IgD-negative memory B cell (primary cell): ENCODE data around the gene TTC13. TPM values are rescaled to one million over a fixed set of nuclear protein-coding genes. Genes with fewer than 3 reads are reported as not detected.
A peak's percentile ranks its signal among the peaks of the same experiment; 100 is the strongest.

Experiments
- H3K27ac Mint-ChIP-seq, 3 donors: one replicate each; pipeline ENCODE4 v1.8.0; 2020 to 2022; ENCODE audit warnings: mild to moderate bottlenecking in 3 of 3, mixed read lengths in 3 of 3, moderate library complexity in 1 of 3
- H3K27me3 Mint-ChIP-seq: one replicate; pipeline ENCODE4 v1.8.0; 2021; ENCODE audit warnings: mixed read lengths
- H3K36me3 Mint-ChIP-seq: one replicate; pipeline ENCODE4 v1.8.0; 2020; ENCODE audit warnings: mild to moderate bottlenecking, mixed read lengths
- H3K4me1 Mint-ChIP-seq, 3 donors: one replicate each; pipeline ENCODE4 v1.8.0; 2020 to 2022; ENCODE audit warnings: mixed read lengths in 3 of 3, mild to moderate bottlenecking in 1 of 3
- H3K4me3 Mint-ChIP-seq, 4 donors: one replicate each; pipeline ENCODE4 v1.8.0; 2020 to 2022; ENCODE audit warnings: mild to moderate bottlenecking in 4 of 4, mixed read lengths in 4 of 4, moderate library complexity in 3 of 4
- H3K9me3 Mint-ChIP-seq, 3 donors: one replicate each; pipeline ENCODE4 v1.8.0; 2020 to 2021; ENCODE audit warnings: mixed read lengths in 3 of 3, mild to moderate bottlenecking in 1 of 3
- polyA plus RNA-seq: library from polyadenylated mRNA; unstranded; fragments of 300-500 nt; fragmentation: Illumina TruSeq; gene quantifications from one replicate; pipeline ENCODE4 v1.2.3, GENCODE V29; 2021

The TTC13 gene
- polyA plus RNA-seq, 1 donor from 2014 or later: 12.8 TPM

GRCh38 chr1:230868736-230869385 lies 109.8 kb downstream of the TTC13 start:
- Mint-ChIP-seq H3K27ac (no peak overlapping the region), H3K27me3 (peaks cover 20% of the 10 kb centered on the region), H3K9me3 (no peaks in the 10 kb centered on the region), H3K4me1 (peaks cover 5 to 14% (median 9%) of the 10 kb centered on the region in 3 donors), H3K36me3 (no peaks in the 10 kb centered on the region), H3K4me3 (peak overlapping the region; percentile 85 to 93 (median 89))

GRCh38 chr1:230867903-230868735 lies 110.5 kb downstream of the TTC13 start, which contains the start of gene C1orf198:
Gene C1orf198 (minus strand): TSS chr1:230868521. CDS start chr1:230868512, 9 bp downstream.
- H3K27ac Mint-ChIP-seq: peak within 1 kb of the TSS in 2 of 3 donors; percentile 58 to 59
- no peaks in the 10 kb centered on the region for H3K9me3 Mint-ChIP-seq
- H3K27me3 Mint-ChIP-seq: peaks cover 20% of the 10 kb centered on the region
- H3K4me3 Mint-ChIP-seq: peak within 1 kb of the TSS; percentile 87 to 94 (median 90)
- peaks cover 9 to 18% (median 14%) of the 10 kb centered on the region in 3 donors for H3K4me1 Mint-ChIP-seq
- peaks cover 2% of the 10 kb centered on the region for H3K36me3 Mint-ChIP-seq

- Mint-ChIP-seq H3K27me3 (peaks cover 16% of the 10 kb centered on the region), H3K4me3 (peak overlapping the region; percentile 87 to 93 (median 90)), H3K9me3 (no peaks in the 10 kb centered on the region), H3K36me3 (peaks cover 2% of the 10 kb centered on the region), H3K4me1 (peaks cover 11 to 22% (median 21%) of the 10 kb centered on the region in 3 donors), H3K27ac (peak overlapping the region in 2 of 3 donors; percentile 58 to 59)
These were observed 111.4 kb downstream of the TTC13 start for GRCh38 chr1:230867101-230867902.

GRCh38 chr1:230866171-230867070 lies 112.2 kb downstream of the TTC13 start:
- peaks cover 2% of the 10 kb centered on the region for H3K36me3 Mint-ChIP-seq
- no peak overlapping the region for H3K27ac Mint-ChIP-seq
- peaks cover 11 to 22% (median 21%) of the 10 kb centered on the region in 3 donors for H3K4me1 Mint-ChIP-seq
- no peaks in the 10 kb centered on the region for H3K9me3 Mint-ChIP-seq
- peak overlapping the region; percentile 26 to 93 (median 90) for H3K4me3 Mint-ChIP-seq
- peaks cover 9% of the 10 kb centered on the region for H3K27me3 Mint-ChIP-seq

- H3K27ac Mint-ChIP-seq: no peak overlapping the region
- peaks cover 9% of the 10 kb centered on the region for H3K27me3 Mint-ChIP-seq
- H3K4me3 Mint-ChIP-seq: no peak overlapping the region
- H3K4me1 Mint-ChIP-seq: peaks cover 11 to 22% (median 21%) of the 10 kb centered on the region in 3 donors
- H3K36me3 Mint-ChIP-seq: peaks cover 2% of the 10 kb centered on the region
- H3K9me3 Mint-ChIP-seq: no peaks in the 10 kb centered on the region
These were observed 113.4 kb downstream of the TTC13 start for GRCh38 chr1:230865062-230865817.

DNA sequence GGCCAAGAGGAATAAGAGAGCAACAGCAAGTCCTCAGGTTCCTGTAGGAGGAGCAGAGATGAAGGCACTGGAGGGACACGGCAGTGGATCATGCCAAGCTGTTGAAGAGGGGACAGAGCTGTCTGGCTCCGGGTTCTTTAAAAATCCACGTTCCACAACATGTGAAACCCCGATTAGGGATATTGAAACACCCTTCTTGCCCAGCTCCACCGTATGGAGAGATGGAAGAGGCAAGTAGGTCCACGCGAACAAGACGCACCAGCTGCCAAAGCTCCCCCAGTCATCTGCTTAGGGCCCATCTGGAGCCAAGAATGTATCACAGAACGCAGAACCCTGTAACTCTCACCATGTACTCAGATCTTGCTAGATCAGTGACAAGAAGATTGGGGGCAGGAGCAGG lies 114.2 kb downstream of the TTC13 start:
- H3K36me3 Mint-ChIP-seq: peaks cover 2% of the 10 kb centered on the region
- peak overlapping the region in 1 of 4 donors; percentile 36 for H3K4me3 Mint-ChIP-seq
- H3K4me1 Mint-ChIP-seq: peaks cover 11 to 21% (median 20%) of the 10 kb centered on the region in 3 donors
- peaks cover 9% of the 10 kb centered on the region for H3K27me3 Mint-ChIP-seq
- no peaks in the 10 kb centered on the region for H3K9me3 Mint-ChIP-seq
- H3K27ac Mint-ChIP-seq: no peak overlapping the region

DNA sequence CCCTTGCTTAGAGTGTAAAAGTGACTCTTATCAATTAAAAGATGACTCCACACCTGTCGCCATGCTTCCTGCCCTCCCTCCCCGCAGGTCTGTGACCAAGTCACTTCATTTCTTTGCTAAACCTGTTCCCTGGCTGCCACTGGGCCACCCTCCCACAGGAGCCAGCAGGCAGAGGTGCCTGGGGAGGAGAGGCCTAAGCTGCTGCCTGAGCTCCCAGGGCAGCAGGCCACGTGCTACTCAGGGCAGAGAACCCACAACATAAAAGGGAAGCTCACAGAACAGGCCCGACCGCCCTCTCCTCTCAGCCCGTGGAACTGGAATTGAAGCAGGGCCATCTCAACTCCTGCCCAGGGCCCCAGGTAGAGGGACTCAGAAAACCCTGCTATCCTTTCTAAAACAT lies 115.2 kb downstream of the TTC13 start:
- peaks cover 11 to 21% (median 17%) of the 10 kb centered on the region in 3 donors for H3K4me1 Mint-ChIP-seq
- no peaks in the 10 kb centered on the region for H3K9me3 Mint-ChIP-seq
- peak overlapping the region in 1 of 4 donors; percentile 85 for H3K4me3 Mint-ChIP-seq
- H3K36me3 Mint-ChIP-seq: peaks cover 2% of the 10 kb centered on the region
- no peak overlapping the region for H3K27ac Mint-ChIP-seq
- H3K27me3 Mint-ChIP-seq: peaks cover 6% of the 10 kb centered on the region

GRCh38 chr1:230861970-230862595 lies 116.6 kb downstream of the TTC13 start:
- no peak overlapping the region for H3K27ac Mint-ChIP-seq
- H3K9me3 Mint-ChIP-seq: no peaks in the 10 kb centered on the region
- H3K36me3 Mint-ChIP-seq: peaks cover 4% of the 10 kb centered on the region
- H3K4me3 Mint-ChIP-seq: peak overlapping the region in 1 of 4 donors; percentile 41
- H3K27me3 Mint-ChIP-seq: peaks cover 4% of the 10 kb centered on the region
- peaks cover 11 to 16% (median 11%) of the 10 kb centered on the region in 3 donors for H3K4me1 Mint-ChIP-seq

DNA sequence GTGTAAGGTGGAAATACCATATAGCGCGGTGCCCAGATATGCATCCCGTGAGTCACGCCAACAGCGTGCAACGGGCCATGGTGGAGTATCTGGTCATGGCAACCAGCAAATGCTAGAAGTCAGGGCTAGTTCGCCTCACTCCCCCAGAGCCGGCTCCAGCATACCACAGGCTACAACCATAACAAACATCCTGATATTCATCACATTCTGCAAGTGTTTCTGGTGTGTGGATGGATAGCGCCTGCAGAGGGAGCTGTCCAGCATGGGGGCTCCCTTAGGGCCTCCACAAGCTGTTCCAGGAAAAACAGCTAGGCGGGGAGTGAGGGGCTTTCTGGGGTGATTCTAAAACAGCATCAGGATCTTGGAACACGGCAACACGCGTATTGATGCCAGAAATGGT lies 117.2 kb downstream of the TTC13 start:
- H3K4me1 Mint-ChIP-seq: peaks cover 6 to 16% (median 8%) of the 10 kb centered on the region in 3 donors
- H3K36me3 Mint-ChIP-seq: peaks cover 4% of the 10 kb centered on the region
- no peak overlapping the region for H3K4me3 Mint-ChIP-seq
- H3K27me3 Mint-ChIP-seq: peaks cover 2% of the 10 kb centered on the region
- H3K9me3 Mint-ChIP-seq: no peaks in the 10 kb centered on the region
- no peak overlapping the region for H3K27ac Mint-ChIP-seq

DNA sequence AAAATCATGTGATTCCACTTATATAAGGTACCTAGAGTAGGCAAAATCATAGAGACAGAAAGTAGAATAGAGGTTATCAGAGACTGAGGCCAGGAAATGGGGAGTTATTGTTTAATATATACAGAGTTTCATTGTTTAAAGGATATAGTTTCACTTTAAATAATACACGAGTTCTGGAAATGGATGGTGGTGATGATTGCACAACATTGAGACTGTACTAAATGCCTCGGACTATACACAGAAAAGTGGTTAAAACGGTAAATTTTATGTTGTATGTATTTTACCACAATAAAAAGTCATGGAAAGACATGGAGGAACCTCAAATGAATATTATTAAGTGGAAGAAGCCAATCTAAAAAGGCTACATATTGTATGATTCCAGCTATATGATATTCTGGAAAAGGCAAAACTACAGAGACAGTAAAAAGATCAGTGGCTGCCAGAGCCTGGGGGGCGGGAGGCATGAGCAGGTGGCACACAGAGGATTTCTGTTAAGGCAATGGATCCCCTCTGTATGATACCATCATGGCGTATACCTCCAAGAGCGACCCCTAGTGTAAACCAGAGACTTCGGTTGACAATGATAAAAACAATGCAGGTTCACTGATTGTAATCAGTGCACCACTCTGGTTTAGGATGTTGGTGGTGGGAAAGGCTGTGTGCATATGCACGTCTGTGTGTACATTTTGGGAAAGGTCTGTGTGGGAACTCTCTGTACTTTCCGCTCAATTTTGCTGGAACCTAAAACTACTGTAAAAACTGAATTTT lies 117.9 kb downstream of the TTC13 start:
- peaks cover 6 to 16% (median 8%) of the 10 kb centered on the region in 3 donors for H3K4me1 Mint-ChIP-seq
- peaks cover 2% of the 10 kb centered on the region for H3K27me3 Mint-ChIP-seq
- no peak overlapping the region for H3K4me3 Mint-ChIP-seq
- H3K27ac Mint-ChIP-seq: no peak overlapping the region
- H3K36me3 Mint-ChIP-seq: peaks cover 4% of the 10 kb centered on the region
- H3K9me3 Mint-ChIP-seq: no peaks in the 10 kb centered on the region

- peaks cover 2% of the 10 kb centered on the region for H3K27me3 Mint-ChIP-seq
- H3K27ac Mint-ChIP-seq: no peak overlapping the region
- H3K9me3 Mint-ChIP-seq: no peaks in the 10 kb centered on the region
- peaks cover 4% of the 10 kb centered on the region for H3K36me3 Mint-ChIP-seq
- H3K4me1 Mint-ChIP-seq: peaks cover 6 to 14% (median 8%) of the 10 kb centered on the region in 3 donors
- no peak overlapping the region for H3K4me3 Mint-ChIP-seq
These were observed 119.5 kb downstream of the TTC13 start for GRCh38 chr1:230858918-230859729.
